Measurements from ENCODE around the gene SPINK2. TPM values are rescaled to one million over a fixed set of nuclear protein-coding genes. Genes with fewer than 3 reads are reported as not detected.

Gene SPINK2
- total RNA-seq, 4 donors from 2014 or later: not detected

DNA sequence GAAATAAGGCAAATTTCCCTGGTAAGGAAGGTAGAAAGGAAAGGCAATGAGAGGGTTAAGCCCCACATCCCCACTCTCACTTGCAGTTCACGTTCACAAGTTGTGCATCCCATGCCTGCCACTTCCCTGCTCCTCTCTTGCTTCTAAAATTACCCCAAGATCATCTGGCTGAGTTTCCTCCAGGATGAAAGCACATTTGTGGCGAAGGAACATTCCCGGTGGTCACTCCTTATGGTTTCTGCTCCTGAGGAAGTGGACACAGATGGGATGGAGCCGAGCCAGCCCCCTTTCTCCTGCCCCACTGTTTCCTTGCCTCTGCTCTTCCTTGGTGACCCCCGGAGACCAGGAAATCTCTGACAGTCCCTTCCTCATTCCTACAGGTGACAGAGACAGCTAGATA, 37.5 kb downstream of the SPINK2 start:
- H3K27ac ChIP-seq: no peak overlapping the region
- TF ChIP-seq POLR2A (IDR thresholded peaks at IDR 0.05): no peak
- TF ChIP-seq POLR2AphosphoS5 (IDR thresholded peaks at IDR 0.05): no peak
- no peak for TF ChIP-seq EP300 (IDR thresholded peaks at IDR 0.05)
- TF ChIP-seq, protein P1, sequence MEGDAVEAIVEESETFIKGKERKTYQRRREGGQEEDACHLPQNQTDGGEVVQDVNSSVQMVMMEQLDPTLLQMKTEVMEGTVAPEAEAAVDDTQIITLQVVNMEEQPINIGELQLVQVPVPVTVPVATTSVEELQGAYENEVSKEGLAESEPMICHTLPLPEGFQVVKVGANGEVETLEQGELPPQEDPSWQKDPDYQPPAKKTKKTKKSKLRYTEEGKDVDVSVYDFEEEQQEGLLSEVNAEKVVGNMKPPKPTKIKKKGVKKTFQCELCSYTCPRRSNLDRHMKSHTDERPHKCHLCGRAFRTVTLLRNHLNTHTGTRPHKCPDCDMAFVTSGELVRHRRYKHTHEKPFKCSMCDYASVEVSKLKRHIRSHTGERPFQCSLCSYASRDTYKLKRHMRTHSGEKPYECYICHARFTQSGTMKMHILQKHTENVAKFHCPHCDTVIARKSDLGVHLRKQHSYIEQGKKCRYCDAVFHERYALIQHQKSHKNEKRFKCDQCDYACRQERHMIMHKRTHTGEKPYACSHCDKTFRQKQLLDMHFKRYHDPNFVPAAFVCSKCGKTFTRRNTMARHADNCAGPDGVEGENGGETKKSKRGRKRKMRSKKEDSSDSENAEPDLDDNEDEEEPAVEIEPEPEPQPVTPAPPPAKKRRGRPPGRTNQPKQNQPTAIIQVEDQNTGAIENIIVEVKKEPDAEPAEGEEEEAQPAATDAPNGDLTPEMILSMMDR (IDR thresholded peaks at IDR 0.05): no peak
- H3K4me3 ChIP-seq: no peak overlapping the region
- DNase-seq (ENCODE audit: low spot score in 2 of 2): peak in 1 of 2 donors; percentile 35
- no peaks in the 10 kb centered on the region for H3K4me1 ChIP-seq
- H3K27me3 ChIP-seq: no peaks in the 10 kb centered on the region
- H3K9me3 ChIP-seq: no peaks in the 10 kb centered on the region
- H3K36me3 ChIP-seq: no peaks in the 10 kb centered on the region
- 53% methylated on average over 5 of the region's 5 CpGs for WGBS

DNA sequence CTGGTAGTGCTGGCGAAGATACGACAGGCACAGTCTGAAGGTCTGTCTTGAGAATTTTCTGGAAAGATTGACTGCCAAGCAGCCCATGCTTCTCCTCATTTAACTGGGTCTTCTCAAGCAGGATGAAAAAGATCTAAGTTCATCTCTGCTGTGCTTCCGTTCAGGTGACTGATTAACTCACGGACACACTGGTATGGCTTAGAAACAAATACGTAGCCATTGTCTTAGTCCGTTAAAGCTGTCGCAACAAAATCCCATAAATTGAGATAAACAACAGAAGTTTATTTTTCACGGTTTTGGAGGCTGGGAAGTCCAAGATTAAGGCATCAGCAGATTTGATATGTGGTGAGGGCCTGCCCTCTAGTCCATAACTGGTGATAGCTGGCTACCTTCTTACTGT, 39.5 kb downstream of the SPINK2 start:
- DNase-seq (ENCODE audit: low spot score in 2 of 2): peak in 1 of 2 donors; percentile 20

DNA sequence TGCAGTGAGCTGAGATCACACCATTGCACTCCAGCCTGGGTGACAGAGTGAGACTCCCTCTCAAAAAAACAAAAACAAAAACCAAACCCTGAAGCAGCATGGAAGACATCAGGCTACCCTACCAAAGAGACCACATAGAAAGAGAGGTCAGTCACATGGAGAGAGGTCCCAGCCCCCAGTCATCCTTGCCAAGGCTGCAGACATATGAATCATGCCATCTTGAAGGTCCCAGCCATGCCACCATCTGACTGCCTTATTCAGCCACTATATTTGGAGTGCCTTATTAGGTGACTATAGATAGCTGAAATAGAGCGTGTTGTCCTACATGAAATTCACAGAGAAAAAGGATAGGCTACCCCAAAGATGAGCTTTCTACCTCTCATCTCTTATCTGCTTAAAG, 48.2 kb downstream of the SPINK2 start:
- H3K4me1 ChIP-seq: no peaks in the 10 kb centered on the region
- DNase-seq (ENCODE audit: low spot score in 2 of 2): no peak
- H3K9me3 ChIP-seq: no peaks in the 10 kb centered on the region
- no peaks in the 10 kb centered on the region for H3K27me3 ChIP-seq
- H3K36me3 ChIP-seq: no peaks in the 10 kb centered on the region
- no peak overlapping the region for H3K4me3 ChIP-seq
- H3K27ac ChIP-seq: no peak overlapping the region
- 100% methylated on average over 1 of the region's 1 CpG for WGBS
- TF ChIP-seq EP300 (IDR thresholded peaks at IDR 0.05) (no peak), POLR2AphosphoS5 (IDR thresholded peaks at IDR 0.05) (no peak), POLR2A (IDR thresholded peaks at IDR 0.05) (no peak)
- TF ChIP-seq, protein P1 (IDR thresholded peaks at IDR 0.05): no peak

More for the DNA sequence above, 39.5 kb downstream of the SPINK2 start:
- no peak overlapping the region for H3K27ac ChIP-seq
- no peaks in the 10 kb centered on the region for H3K9me3 ChIP-seq
- H3K27me3 ChIP-seq: no peaks in the 10 kb centered on the region
- H3K36me3 ChIP-seq: no peaks in the 10 kb centered on the region
- no peak overlapping the region for H3K4me3 ChIP-seq
- WGBS: 93% methylated on average over 8 of the region's 8 CpGs
- H3K4me1 ChIP-seq: no peaks in the 10 kb centered on the region
- TF ChIP-seq POLR2AphosphoS5 (IDR thresholded peaks at IDR 0.05): no peak
- no peak for TF ChIP-seq EP300 (IDR thresholded peaks at IDR 0.05)
- TF ChIP-seq, protein P1 (IDR thresholded peaks at IDR 0.05): no peak

DNA sequence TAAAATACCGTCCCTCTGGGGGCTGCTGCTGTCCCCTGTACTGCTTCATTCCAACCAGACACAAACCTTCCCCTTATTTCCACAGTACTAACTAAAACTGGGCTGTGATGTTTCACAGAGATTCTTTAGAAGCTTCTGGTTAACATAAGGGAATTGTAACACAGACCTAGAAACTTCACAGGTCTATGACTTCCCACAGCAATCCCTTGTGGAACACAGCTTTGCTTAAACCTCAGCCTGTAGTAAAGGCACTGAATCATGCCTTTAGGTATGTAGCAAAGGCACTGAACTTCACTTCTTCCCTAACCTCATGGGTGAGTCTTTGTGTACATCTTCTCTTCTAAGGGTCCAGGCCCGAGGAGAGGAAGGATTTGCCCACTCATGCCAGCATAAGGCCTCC, 49.4 kb downstream of the SPINK2 start:
- Histone ChIP-seq H3K27me3 (no peaks in the 10 kb centered on the region), H3K36me3 (no peaks in the 10 kb centered on the region), H3K9me3 (no peaks in the 10 kb centered on the region), H3K27ac (no peak overlapping the region), H3K4me1 (no peaks in the 10 kb centered on the region), H3K4me3 (no peak overlapping the region)
- DNase-seq (ENCODE audit: low spot score in 2 of 2): no peak
- TF ChIP-seq, protein P1 (IDR thresholded peaks at IDR 0.05): no peak
- no peak for TF ChIP-seq POLR2AphosphoS5 (IDR thresholded peaks at IDR 0.05)
- TF ChIP-seq EP300 (IDR thresholded peaks at IDR 0.05): no peak
- TF ChIP-seq POLR2A (IDR thresholded peaks at IDR 0.05): no peak
- WGBS: 79% methylated on average over 2 of the region's 2 CpGs

DNA sequence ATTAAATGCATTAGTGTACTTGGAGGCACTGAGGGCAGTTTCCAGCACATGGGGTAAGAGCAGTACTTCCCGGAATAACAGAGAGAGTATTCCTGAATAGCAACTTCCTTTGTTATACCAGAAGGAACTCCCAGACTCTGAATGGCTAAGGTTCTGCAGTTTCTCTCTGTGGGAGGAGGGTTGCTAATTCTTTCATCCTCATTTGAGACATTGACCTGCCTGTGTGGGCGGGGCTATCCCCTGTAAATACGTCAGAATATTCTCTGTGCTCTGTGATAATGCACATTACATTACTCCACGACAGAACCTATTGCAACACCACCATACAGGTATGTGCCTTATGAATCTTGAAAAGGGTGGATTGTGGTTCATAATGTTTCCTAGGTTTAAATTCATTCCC, 52.7 kb downstream of the SPINK2 start:
- H3K36me3 ChIP-seq: no peaks in the 10 kb centered on the region
- no peak overlapping the region for H3K4me3 ChIP-seq
- no peaks in the 10 kb centered on the region for H3K9me3 ChIP-seq
- H3K27ac ChIP-seq: no peak overlapping the region
- TF ChIP-seq, protein P1 (IDR thresholded peaks at IDR 0.05): no peak
- TF ChIP-seq POLR2A (IDR thresholded peaks at IDR 0.05) (no peak), EP300 (IDR thresholded peaks at IDR 0.05) (no peak), POLR2AphosphoS5 (IDR thresholded peaks at IDR 0.05) (no peak)
- no peak for DNase-seq (ENCODE audit: low spot score in 2 of 2)
- 58% methylated on average over 4 of the region's 4 CpGs for WGBS
- H3K4me1 ChIP-seq: no peaks in the 10 kb centered on the region
- H3K27me3 ChIP-seq: no peaks in the 10 kb centered on the region
